ENCODE data around the gene ITIH1.

DNA sequence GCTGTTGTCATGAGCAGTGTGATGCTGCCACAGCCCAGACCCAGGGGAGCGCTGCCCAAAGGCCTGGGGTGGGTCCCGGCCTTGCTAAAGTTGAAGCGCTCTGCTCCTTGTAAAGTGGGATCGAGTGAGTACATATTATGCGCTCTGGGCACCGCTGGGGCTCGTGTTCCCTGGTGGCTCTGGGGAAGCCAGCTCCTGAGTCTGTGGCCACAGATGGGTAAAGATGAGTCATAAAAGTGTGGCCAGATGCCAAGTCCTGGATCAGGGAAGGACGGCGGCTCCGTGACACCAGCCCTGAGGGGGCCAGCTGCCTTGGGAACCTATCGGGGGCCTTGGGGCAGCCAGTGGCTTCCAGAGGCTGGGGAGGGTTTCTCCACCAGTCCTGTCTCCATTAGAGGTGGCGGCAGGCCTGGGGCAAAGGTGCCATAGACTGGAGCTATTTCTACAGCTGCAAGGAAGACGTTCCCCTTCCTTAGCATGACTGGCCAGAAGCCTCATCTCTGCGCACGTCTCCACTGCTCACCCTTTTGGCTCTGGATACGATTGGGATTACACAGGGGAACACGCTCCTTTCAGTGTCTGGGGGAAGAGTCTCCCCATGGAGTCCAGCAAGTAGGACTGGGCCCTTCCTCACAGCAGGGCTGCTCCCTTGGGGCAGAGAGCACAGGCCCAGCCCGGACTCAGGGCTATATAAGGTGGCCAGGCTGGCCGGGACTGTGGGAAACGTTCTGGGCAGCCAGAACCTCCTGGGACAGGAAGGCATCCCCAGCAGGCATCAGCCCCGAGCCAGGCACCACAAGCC is 54.3 kb downstream of the ITIH1 start:
- no peak for TF ChIP-seq CTCF (IDR thresholded peaks at IDR 0.05)
- no peak for TF ChIP-seq EZH2 (IDR thresholded peaks at IDR 0.05)

Data from neural progenitor cell (in vitro differentiated cells).